ENCODE measurements around the gene MTM1.

Gene MTM1

DNA sequence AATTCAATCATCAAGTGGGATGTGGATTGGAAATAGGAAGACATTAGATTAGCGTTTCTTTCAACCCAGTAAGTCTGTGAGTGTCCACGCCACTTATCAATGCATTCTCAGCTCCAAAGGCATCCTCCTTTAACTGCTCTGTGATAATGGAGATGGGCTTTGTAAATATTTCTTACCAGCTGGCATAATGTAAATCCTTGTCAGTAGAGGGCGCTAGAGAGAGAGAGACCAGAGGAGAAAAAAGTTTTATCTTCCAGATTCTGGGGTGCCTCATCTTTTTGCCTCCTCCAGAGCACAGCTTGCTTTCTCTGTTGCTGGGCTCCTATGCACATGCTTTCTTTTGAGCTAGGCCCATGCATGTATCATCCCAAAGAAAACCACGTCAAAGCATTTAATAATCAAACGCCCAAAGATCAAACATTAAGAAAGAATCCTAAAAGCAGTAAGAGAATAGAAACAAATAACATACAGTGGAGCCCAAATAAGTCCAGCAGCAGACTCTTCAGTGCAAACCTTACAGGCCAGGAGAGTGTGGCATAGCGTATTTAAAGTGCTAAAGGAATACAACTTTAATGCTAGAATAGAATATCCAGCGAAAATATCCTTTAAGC lies 115.2 kb downstream of the MTM1 start:
- DNase-seq: no peak

DNA sequence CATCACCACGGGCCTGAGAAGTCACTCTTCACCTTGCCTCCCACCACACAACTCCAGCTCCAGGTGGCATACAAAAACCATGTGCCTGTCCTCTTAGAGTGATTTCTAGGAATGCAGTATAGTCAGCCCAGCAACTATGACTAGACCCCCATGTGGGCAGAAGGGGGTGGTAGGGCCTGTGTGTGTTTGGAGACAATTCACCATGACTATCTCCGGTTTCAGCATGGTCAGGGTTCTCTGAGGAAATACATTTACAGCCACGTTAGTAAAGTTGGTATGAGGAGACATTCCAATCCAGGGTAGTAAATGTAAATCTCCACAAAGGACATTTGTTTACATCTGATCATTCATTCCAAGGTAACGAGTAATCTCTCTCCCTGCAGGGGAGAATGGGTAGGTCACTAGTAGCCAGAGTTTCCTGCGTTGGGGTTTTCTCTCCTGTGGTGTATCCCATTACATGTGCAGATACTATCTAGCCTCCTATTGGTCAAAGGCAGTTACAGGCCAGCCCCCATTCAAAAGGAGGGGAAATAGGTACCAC lies 120.6 kb downstream of the MTM1 start:
- no peak for DNase-seq

DNA sequence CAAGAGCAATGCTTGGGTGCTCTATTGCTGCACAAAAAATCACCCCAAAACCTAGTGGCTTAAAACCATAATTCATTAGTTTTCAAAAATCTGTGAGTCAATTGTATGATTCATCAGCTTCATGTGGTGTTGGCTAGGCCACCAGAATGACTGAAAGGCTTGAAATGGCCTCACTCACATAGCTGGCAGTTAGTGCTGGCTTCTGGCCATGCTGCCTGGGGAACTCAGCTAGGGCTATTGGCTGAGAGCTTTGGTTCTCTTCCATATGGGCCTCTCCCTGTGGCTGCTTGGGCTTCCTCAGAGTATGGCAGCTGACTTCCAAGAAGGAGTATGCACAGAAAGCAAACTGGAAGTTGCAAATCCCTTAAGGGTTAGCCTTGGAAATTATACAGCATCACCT lies 121.7 kb downstream of the MTM1 start:
- DNase-seq: no peak

DNA sequence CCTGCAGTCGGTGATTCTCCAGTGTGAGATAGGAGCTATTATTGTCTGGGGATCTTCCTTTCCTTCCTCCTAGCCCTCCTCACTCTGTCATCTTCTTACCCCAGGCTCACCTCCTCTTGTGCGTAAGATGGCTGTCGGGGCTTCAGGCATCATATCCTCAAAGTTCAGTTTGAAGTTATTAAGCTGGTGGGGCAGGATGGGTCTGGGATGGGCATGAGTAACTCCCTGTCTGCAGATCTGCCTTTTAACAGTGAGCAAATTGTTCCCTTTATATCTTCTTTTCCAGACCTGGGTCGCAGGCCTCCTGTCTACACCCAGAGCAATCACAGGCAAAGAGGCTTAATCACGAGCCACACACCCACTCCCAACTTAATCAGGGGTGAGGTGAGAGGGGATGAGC lies 123.9 kb downstream of the MTM1 start:
- DNase-seq: no peak

DNA sequence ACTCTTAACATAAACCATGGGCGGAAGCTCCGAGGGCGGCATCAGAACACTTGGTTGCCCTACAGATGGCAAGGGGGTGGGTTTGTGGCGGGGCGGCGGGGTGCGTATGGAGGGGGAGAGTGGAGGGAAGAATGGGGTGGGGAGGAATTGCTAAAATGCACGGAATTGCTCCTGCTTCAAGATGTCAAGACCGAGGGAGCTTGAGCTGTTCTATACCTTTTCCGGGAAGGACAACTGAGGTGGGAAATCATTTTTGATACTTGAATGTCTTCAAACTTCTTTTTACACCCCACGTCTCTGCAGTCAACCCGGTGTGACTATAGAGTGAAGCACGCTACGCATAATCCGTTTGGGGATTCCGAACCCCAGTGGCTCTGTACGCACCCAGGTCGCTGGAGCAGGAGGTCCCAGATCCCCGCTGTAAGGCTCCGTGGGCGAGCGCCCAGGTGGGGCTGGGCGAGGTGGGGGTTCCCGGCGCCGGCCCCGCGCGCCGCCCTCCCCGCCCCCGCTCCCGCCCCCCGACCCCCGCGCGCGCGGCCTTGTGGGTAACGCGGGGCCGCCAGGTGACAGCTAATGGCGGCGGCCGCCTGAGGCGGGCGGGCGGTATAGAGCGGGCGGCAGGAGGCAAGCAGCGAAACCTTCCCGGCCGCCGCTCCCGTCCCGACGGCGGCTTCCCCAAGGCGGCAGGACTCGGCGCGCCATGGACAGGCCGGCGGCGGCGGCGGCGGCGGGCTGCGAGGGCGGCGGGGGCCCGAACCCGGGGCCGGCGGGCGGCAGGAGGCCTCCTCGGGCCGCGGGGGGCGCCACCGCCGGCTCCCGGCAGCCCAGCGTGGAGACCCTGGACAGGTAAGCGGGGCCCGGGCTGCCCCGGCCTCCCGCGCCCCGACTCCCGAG lies 124.7 kb downstream of the MTM1 start, which contains the start of gene MTMR1:
Gene MTMR1, plus strand, starts transcription at position 566 of the 894 bp plus-strand sequence. Its CDS starts 135 bp downstream, at position 701.
- DNase-seq: no peak

DNA sequence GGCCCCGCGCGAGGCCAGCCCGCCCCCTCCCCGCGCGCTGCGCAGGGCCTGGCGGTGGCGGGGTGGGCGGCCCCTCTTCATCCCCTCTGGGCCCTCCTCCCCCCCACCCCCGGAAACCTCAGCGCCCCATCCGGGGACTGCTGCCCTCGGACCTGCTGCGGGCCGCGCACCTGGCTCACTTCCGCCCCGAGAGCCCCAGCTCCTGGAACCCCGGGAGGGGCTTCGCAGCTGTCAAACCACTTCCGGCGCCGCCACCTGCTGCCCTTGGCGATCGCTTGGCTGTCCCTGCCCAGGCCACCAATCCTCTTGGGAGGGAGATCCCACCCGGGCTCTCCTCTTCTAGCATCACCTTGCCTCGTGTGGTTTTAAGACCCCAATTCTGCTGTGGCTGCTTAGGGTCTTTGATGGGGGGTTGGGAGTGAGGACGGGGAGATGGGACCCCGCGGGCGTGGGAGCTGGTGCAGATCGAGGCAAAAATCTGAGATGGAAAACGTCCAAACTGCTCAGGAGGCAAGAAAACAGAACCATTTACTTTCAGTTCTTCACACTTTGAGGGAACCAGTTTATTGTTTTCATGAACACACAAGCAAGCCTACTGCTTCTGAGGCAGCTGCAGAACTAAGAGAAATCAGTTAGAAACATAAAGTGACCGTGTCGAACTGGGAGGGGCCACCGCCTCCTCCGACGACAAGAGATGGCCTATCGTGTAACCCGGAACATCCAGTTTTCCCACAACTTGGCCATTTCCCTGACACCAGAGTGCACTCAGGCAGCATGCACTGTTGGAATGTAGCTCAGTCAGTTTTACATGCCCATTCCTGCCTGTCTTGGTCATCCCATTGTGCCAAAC lies 125.5 kb downstream of the MTM1 start:
- DNase-seq: peak; percentile 49

DNA sequence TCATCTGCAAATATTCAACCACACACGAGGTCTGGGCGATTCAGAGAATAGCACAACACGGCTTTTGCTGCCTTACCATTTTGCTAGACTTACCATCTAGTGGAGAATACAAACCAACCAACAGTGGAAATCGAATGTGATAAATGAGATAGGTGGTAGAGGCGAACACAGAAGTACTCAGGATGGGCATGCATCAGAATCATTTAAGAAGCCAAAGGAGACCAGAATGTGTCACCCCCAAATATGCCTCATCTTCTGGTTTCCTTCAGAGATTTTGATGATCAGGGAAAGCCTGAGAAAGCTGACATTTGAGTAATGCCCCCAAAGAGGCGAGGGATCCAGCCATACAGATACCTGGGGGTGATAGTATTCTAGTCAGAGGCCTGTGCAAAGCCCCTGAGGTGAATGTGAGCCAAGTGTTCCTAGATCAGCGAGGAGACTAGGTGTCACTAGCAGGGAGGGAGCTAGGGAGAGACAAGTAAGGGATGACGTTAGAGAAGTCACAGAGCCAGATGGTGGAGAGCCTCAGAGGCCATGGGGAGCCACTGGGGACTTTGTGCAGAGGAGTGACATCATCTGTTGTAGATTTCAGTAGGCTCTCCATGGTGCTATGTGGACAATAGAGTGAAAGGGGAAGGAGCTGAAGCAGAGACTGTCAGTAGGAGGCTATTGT lies 126.5 kb downstream of the MTM1 start:
- DNase-seq: no peak

DNA sequence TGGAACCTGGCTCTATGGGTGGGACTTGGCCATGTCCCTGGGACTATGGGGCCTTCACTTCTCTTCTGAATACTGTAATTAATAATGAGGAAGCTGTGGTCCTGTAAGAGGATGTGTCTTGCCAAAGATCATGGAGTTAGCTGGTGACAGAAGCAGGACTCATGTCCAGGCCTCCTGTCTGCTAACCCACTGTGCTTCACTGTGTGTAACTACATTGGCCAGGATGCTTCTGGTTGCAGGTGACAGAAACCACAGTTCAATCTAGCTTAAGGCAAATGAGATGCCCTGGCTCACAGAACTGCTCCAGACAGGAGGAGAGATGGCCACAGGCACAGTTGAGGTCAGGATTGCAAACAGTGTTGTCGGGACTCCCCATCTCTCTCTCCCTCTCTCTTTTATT lies 127.9 kb downstream of the MTM1 start:
- no peak for DNase-seq

DNA sequence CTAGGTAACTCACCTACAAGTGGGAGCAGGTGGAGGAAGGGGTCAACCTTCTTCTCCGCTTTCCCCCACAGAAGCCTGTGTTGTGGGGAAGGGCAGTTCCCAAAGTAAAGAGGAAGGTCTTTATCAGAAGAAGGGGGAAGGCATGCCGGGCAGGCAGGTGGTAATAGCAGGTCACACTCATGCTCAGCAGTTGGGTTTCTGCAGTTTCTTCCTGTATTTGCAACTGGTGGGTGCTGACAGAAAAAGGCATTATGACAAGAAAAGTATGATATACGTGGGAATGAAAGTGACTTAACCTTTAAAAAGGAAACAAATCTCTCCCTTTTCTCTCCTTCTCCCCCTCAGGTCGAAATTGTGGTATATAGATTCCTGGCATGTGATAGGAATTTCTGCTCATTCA lies 128.4 kb downstream of the MTM1 start:
- DNase-seq: no peak

DNA sequence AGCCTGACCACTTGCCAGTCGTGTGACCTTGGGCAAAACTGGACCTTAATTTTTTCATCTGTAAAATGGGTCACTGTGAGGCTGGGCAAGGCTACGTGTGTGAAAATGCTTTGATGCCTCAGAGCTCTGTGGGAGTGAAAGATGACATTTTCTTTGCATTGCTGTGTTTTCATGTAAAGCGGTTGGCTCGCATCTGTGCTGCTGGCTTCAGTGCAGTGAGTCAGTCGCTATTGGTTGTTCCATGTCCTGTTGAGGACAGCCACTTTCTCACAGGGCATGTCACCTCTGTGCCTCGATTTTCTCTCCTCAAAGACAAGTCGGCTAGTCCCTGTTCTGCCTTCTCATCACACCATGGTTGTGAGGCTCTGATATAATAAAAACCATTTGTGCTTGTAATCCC lies 129.2 kb downstream of the MTM1 start:
- DNase-seq: no peak

DNA sequence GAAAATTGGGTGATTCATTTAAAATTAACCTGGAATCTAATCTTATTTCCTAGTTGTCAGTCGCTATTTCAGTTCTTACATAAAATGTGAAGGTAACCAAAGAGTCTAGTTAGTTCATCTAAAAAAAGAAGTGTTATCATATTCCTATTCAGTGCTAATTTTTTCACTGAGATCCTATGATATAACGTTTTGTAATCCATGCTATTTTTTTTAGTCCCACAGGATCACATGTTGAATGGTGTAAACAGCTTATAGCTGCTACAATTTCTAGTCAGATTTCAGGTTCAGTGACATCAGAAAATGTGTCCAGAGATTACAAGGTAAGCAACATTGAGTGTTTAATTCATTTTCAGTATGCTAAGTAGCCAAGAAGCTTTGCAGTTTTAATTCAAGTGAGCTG lies 130.6 kb downstream of the MTM1 start:
- DNase-seq: no peak

DNA sequence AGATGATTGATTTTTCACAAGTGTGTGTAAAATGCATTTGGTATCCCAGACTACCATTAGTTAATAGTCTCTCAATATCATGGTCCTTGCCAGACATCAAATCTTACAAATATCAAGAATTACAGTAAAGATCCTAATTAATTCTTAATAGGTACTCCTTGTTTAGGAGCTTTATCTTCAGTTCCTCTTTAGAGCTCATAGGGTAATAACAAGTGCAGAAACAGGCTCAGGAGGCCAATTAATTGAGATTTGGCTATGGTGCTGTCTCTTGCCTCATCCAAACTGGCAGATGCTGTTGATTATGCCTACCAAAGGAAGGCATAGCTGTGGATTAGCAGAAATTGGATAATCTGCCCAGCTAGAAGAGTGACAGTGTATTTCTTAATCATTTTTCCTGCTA lies 131.7 kb downstream of the MTM1 start:
- DNase-seq: peak; percentile 44

DNA sequence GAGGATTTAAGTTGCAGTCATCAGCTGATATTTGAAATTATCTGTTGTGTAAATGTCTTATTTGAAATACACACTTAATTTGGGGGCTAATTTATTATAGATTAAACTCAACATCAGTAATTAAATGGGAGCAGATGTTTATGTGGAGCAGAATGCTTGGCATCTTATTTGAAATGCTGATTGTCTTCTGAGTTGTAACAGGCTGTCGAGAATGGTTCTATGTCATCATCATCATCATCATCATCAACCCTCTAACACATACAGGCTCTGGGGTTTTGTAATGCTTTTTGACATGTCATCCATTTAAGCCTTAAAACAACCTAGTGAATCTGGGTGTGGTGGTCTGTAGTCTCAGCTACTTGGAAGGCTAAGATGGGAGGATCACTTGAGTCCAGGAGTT lies 133.0 kb downstream of the MTM1 start:
- no peak for DNase-seq

DNA sequence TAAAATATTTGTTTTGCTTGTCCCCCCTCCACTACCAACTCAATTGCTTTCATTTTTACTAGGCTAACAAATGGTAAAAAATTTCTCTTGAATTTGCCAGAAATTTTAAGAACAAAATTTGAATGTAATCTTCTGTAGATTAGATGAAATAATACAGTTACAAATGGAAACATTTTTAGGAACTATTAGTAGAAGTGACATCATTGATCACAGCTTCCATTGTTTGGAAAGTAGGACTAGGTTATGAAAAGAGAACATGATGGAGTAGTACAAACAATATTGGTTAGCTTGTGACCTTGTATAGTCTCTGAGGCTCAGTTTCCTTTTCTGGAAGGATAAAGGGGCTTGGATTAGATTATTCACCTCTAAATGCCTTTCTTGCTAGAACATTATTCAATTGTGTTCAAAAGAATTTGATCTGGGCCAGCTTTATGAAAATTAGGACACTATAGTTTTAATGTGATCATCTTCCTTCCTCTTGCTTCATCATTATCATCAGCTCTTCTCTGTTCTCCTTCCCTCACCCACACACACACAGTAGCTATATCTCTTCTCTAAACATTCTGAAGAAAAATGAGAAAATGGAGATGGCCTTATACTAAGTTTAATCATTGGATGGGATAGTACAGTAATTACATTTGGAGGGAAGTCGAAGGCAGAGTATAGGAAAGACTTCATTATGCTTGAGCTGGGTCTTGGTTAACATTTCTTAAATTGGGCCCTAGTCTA lies 134.7 kb downstream of the MTM1 start:
- no peak for DNase-seq

DNA sequence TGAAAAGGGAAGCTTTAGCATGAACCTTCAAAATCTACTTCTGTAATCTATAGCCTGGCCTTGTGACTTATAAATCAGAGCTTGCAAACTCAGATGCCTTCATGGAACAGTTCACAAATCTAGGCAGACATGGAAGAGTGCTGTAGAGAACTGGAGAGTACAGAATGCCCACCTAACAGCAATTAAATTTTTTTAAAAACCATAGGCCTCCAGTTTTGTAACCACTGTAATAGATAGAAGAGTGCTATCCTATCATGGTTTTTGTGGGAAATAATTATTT lies 135.2 kb downstream of the MTM1 start:
- DNase-seq: no peak

DNA sequence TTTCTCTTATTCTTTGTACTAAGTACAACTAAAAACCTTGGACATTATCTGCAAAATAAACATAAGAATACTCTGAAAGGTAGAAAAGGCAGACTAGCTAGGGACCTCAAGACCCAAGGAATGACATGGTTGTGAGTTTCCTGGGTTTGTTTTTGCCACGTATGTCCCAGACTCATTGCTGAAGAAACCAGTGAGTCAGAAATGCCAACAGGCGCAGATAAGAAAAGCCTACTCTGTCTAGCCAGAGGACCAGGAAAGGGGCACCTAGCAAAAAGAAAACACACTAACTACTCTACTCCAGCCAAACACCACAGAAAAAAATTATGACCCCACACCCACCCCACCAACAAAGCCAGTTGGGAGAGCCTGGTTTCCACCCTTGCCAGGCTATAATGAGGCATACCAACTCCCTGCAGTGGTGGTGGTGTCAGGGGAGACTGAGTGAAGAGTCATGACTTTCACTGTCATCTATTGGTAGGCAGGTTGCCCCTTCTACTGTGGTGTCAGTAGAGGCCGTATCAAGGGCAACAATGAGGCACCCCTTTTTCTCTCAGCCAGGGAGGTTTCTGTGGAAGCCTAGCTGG lies 135.7 kb downstream of the MTM1 start:
- DNase-seq: no peak

DNA sequence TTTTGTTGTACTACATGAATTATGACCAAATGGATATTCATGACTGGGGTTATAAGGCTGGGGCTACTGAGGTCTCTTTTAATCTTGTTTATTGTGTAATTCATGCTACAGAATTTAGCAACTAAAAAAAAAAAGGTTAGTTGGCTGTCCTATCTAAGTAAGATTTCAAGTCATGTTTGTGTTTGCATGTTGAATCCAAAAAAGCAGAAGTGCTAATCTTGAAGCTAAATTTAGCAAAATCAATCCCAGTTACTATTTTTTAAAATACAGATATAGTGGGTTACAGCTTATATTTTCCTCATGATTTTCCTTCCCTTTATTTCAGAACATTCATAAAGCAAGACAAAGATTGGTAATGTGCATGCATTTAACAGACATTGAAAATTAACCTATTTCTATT lies 144.2 kb downstream of the MTM1 start:
- no peak for DNase-seq

DNA sequence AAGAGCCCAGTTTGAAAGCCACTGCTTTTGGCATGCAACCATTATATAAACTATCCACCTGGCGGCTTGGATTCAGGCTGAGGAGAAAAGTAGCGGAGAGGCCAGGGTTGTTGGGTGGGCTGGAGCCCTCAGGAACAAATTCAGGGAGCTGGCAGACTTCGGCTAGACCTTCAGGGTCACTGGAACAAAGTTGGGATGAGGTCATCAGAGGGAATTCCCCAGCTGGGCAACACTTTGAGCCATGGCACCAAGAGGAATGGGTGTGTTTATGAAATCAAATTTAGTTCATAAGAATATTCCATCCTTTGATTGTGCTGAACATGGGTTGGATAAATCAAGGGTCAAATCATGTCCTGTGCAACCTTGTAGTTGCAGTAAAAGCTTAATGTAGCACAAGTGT lies 146.8 kb downstream of the MTM1 start:
- DNase-seq: no peak

DNA sequence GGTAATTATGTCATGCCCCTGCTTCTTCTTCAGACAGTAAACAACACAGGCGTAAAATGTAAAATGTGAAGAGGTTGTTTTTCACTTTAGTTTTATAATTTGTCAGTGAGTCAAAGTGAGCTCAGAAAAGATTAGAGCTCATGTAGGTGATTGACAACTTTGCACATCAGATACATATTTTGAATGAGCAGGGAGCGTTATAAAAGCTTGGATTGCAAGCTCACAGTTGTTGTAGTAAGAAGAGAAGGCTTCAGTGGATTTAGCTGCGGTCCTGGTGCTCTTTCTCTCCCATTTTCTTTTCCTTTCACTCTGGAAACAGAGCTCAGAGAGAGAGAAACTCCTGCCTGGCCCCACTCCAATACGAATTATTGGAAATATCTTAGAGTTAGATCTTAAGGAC lies 151.2 kb downstream of the MTM1 start:
- no peak for DNase-seq
